H1 (cell line): ENCODE measurements around the gene NOL3. TPM values are rescaled to one million over a fixed set of nuclear protein-coding genes. Genes with fewer than 3 reads are reported as not detected.
A peak's percentile ranks its signal among the peaks of the same experiment; 100 is the strongest.

Source experiments
- CTCF ChIA-PET: fragments of 300-600 bp; sonication (Branson Sonifier 250); formaldehyde crosslinking; loops from one replicate; lab custom pipeline; 2021; ENCODE audit not compliant: partially characterized antibody; lab: Charles Lee
- POLR2A ChIA-PET: fragments of 300-600 bp; sonication (Branson Sonifier 250); formaldehyde crosslinking; loops from one replicate; lab custom pipeline; 2021; ENCODE audit warnings: inconsistent platforms; ENCODE audit not compliant: partially characterized antibody; lab: Charles Lee
- DNase-seq, 2 experiments: peaks; one replicate each; pipeline versions ENCODE4 v3.0.0 to v3.0.0-alpha.2; 2010 to 2022; ENCODE audit warnings: low spot score in 2 of 2, low read depth in 1 of 2, mixed read lengths in 1 of 2
- FAIRE-seq: peaks from 2 replicates; lab custom pipeline; 2011; peaks lifted over from hg19 to GRCh38; lab: Jason Lieb, UNC
- H2AFZ ChIP-seq: 2 replicates; pipeline ENCODE4 v1.8.1; 2012; ENCODE audit warnings: low read length, inconsistent platforms
- H2AK5ac ChIP-seq: 2 replicates; pipeline ENCODE4 v1.6.1; 2013; ENCODE audit warnings: low read depth, low read length
- H2BK120ac ChIP-seq: replicated peaks from 2 replicates; pipeline ENCODE3; 2013; ENCODE audit warnings: low read depth, low read length, inconsistent platforms
- H2BK12ac ChIP-seq: 2 replicates; pipeline ENCODE4 v1.6.1; 2013; ENCODE audit warnings: low read depth, low read length
- H2BK15ac ChIP-seq: 2 replicates; pipeline ENCODE4 v1.6.1; 2013; ENCODE audit warnings: low read length
- H2BK20ac ChIP-seq: 2 replicates; pipeline ENCODE4 v1.6.1; 2013; ENCODE audit warnings: low read length
- H2BK5ac ChIP-seq: 2 replicates; pipeline ENCODE4 v1.6.1; 2013; ENCODE audit warnings: low read depth, low read length
- H3K14ac ChIP-seq: 2 replicates; pipeline ENCODE4 v1.6.1; 2013; ENCODE audit warnings: inconsistent platforms; ENCODE audit not compliant: insufficient read length
- H3K18ac ChIP-seq: 2 replicates; pipeline ENCODE4 v1.6.1; 2013; ENCODE audit warnings: low read length; ENCODE audit errors: extremely low read depth
- H3K23ac ChIP-seq: 2 replicates; pipeline ENCODE4 v1.6.1; 2013; ENCODE audit warnings: inconsistent platforms; ENCODE audit not compliant: insufficient read length
- H3K23me2 ChIP-seq: 2 replicates; pipeline ENCODE4 v1.6.1; 2013; ENCODE audit warnings: low read depth, low read length
- H3K27ac ChIP-seq: 2 replicates; pipeline ENCODE4 v1.6.1; 2011; ENCODE audit warnings: low read depth, low read length, inconsistent platforms
- H3K27me3 ChIP-seq, 4 experiments: replicated peaks in 1 of 4; 1 replicate in 1 of 4; 2 replicates in 3 of 4; pipeline versions ENCODE4 v1.6.1 to v1.8.1; 2011 to 2013; ENCODE audit warnings: low read length in 3 of 4, mild to moderate bottlenecking in 3 of 4, inconsistent platforms in 2 of 4, mixed read lengths in 2 of 4, moderate library complexity in 1 of 4; ENCODE audit not compliant: control insufficient read depth in 3 of 4, insufficient read depth in 3 of 4; ENCODE audit errors: extremely low read depth in 1 of 4
- H3K36me3 ChIP-seq, 4 experiments: 2 replicates each; pipeline versions ENCODE4 v1.6.1 to v1.8.1; 2011 to 2013; ENCODE audit warnings: mild to moderate bottlenecking in 4 of 4, low read length in 3 of 4, moderate library complexity in 2 of 4, control low read depth in 1 of 4, inconsistent platforms in 1 of 4; ENCODE audit not compliant: insufficient read depth in 4 of 4, control insufficient read depth in 2 of 4
- H3K4ac ChIP-seq: replicated peaks from 2 replicates; pipeline ENCODE3; 2013; ENCODE audit warnings: low read length, low read depth, mixed read lengths, inconsistent platforms; ENCODE audit not compliant: insufficient read length
- H3K4me1 ChIP-seq, 4 experiments: replicated peaks in 1 of 4; 1 replicate in 1 of 4; 2 replicates in 3 of 4; pipeline versions ENCODE4 v1.6.1 to v1.8.1; 2011 to 2013; ENCODE audit warnings: low read length in 3 of 4, inconsistent platforms in 2 of 4, mixed read lengths in 1 of 4; ENCODE audit not compliant: insufficient read depth in 4 of 4, control insufficient read depth in 3 of 4
- H3K4me2 ChIP-seq, 2 experiments: 2 replicates each; pipeline versions ENCODE4 v1.6.1 to v1.8.1; 2011 to 2013; ENCODE audit warnings: low read depth in 2 of 2, low read length in 2 of 2, control low read depth in 1 of 2, inconsistent platforms in 1 of 2, mild to moderate bottlenecking in 1 of 2; ENCODE audit not compliant: insufficient read depth in 1 of 2
- H3K4me3 ChIP-seq, 4 experiments: fragments of 200-600, 300-600 bp in 1 of 4; sonication (generic), shearing (Covaris generic), sonication (Bioruptor Twin) in 1 of 4; 2 replicates each; pipeline versions ENCODE4 v1.5.1 to v1.8.1; 2011 to 2016; ENCODE audit warnings: low read length in 4 of 4, low read depth in 3 of 4, control low read depth in 2 of 4, inconsistent platforms in 2 of 4, mild to moderate bottlenecking in 2 of 4, mixed read lengths in 1 of 4, moderate library complexity in 1 of 4; ENCODE audit not compliant: insufficient read depth in 2 of 4; ENCODE audit errors: extremely low read depth in 1 of 4
- H3K56ac ChIP-seq: replicated peaks from 2 replicates; pipeline ENCODE3; 2013; ENCODE audit warnings: low read depth, mild to moderate bottlenecking, mixed read lengths, low read length, inconsistent platforms; ENCODE audit not compliant: insufficient read length
- H3K79me1 ChIP-seq: 2 replicates; pipeline ENCODE4 v1.6.1; 2013; ENCODE audit warnings: low read depth, low read length, control low read depth
- H3K79me2 ChIP-seq, 2 experiments: 2 replicates each; pipeline versions ENCODE4 v1.6.1 to v1.8.1; 2012 to 2013; ENCODE audit warnings: low read length in 2 of 2, mild to moderate bottlenecking in 2 of 2, inconsistent platforms in 1 of 2; ENCODE audit not compliant: insufficient read depth in 2 of 2, control insufficient read depth in 1 of 2
- H3K9ac ChIP-seq, 4 experiments: replicated peaks in 1 of 4; 1 replicate in 1 of 4; 2 replicates in 3 of 4; pipeline versions ENCODE4 v1.6.1 to v1.8.1; 2011 to 2013; ENCODE audit warnings: low read depth in 3 of 4, low read length in 3 of 4, control low read depth in 2 of 4, mild to moderate bottlenecking in 2 of 4, moderate library complexity in 2 of 4, inconsistent platforms in 1 of 4; ENCODE audit errors: extremely low read depth in 1 of 4
- H3K9me3 ChIP-seq, 2 experiments: 2 replicates each; pipeline versions ENCODE4 v1.6.1 to v1.8.1; 2012 to 2013; ENCODE audit warnings: mild to moderate bottlenecking in 2 of 2, moderate library complexity in 2 of 2, control low read depth in 1 of 2, inconsistent platforms in 1 of 2, low read depth in 1 of 2, low read length in 1 of 2, mixed read lengths in 1 of 2; ENCODE audit not compliant: insufficient read depth in 2 of 2
- H4K20me1 ChIP-seq, 2 experiments: replicated peaks in 1 of 2; 2 replicates each; pipeline versions ENCODE3 to v1.8.1; 2011 to 2013; ENCODE audit warnings: inconsistent platforms in 2 of 2, low read length in 2 of 2, mild to moderate bottlenecking in 1 of 2; ENCODE audit not compliant: insufficient read depth in 2 of 2, control insufficient read depth in 1 of 2
- H4K5ac ChIP-seq: 2 replicates; pipeline ENCODE4 v1.6.1; 2013; ENCODE audit warnings: low read length, low read depth, mixed read lengths, inconsistent platforms; ENCODE audit not compliant: insufficient read length
- H4K8ac ChIP-seq: 2 replicates; pipeline ENCODE4 v1.8.0; 2013; ENCODE audit warnings: mild to moderate bottlenecking, moderate library complexity, low read length, inconsistent platforms; ENCODE audit not compliant: insufficient read depth; ENCODE audit errors: extremely low read depth
- H4K91ac ChIP-seq: replicated peaks from 2 replicates; pipeline ENCODE3; 2013; ENCODE audit warnings: low read length, mixed read lengths, inconsistent platforms; ENCODE audit not compliant: insufficient read length
- ASH2L ChIP-seq: fragments of 200-600, 300-600 bp; sonication (generic); IDR thresholded peaks from one replicate; pipeline ENCODE4 v1.7.1; 2017; ENCODE audit warnings: low read length
- CTBP2 ChIP-seq: IDR thresholded peaks from 2 replicates; pipeline ENCODE4 v1.7.0; 2011; ENCODE audit warnings: borderline replicate concordance, mild to moderate bottlenecking, moderate library complexity, mixed read lengths, low read length; ENCODE audit not compliant: insufficient read depth, insufficient read length
- FOSL1 ChIP-seq: IDR thresholded peaks from 2 replicates; pipeline ENCODE4 v1.6.1; 2011; ENCODE audit warnings: mild to moderate bottlenecking, low read depth, low read length, moderate library complexity; ENCODE audit not compliant: insufficient read depth
- SIRT6 ChIP-seq: IDR thresholded peaks from one replicate; pipeline ENCODE4 v1.7.1; 2012; ENCODE audit warnings: low read length, inconsistent platforms
- YY1 ChIP-seq: IDR thresholded peaks from 2 replicates; pipeline ENCODE4 v1.6.1; 2011; ENCODE audit warnings: low read depth, mild to moderate bottlenecking, low read length
- WGBS, 2 experiments: shearing (Covaris generic) in 1 of 2; methylation state at CpG; one replicate each; pipeline versions ENCODE4 v1.1.6 to v1.1.7; 2013 to 2015; ENCODE audit warnings: low lambda C conversion rate in 2 of 2, mixed read lengths in 2 of 2, inconsistent platforms in 1 of 2, low coverage in 1 of 2, missing lambda C conversion rate in 1 of 2; ENCODE audit not compliant: insufficient replicate concordance in 2 of 2, insufficient coverage in 1 of 2, insufficient read length in 1 of 2; ENCODE audit errors: extremely low coverage in 1 of 2, missing lambda C conversion rate in 1 of 2; 5-methylcytosine and 5-hydroxymethylcytosine counted together
- polyA plus RNA-seq, 7 experiments: library from polyadenylated mRNA; depleted of rRNA in 3 of 7; stranded (reverse) in 5 of 7; unstranded in 2 of 7; fragments of >200 nt in 5 of 7; fragments of 200-250 nt in 2 of 7; gene quantifications; 1 replicate in 5 of 7; 2 replicates in 1 of 7; 4 replicates in 1 of 7; pipeline versions ENCODE4 v1.2.1 to v1.2.3, GENCODE V29; 2011 to 2013; ENCODE audit warnings: missing spikeins in 2 of 7, mixed read lengths in 2 of 7
- total RNA-seq: library from RNA; stranded (reverse); fragmentation: NEBNext Ultra II Directional; extraction: Animal tissue kit (Norgen Biotek cat#: 25700); gene quantifications from 2 replicates; pipeline ENCODE4 v1.2.1, GENCODE V29; 2021

NOL3 gene
- total and polyA plus RNA-seq, 2 of the 8 experiments (the other 6 are each of a cell fraction or from before 2014, with no cell fraction given), result 2.2 to 4.6 TPM

DNA sequence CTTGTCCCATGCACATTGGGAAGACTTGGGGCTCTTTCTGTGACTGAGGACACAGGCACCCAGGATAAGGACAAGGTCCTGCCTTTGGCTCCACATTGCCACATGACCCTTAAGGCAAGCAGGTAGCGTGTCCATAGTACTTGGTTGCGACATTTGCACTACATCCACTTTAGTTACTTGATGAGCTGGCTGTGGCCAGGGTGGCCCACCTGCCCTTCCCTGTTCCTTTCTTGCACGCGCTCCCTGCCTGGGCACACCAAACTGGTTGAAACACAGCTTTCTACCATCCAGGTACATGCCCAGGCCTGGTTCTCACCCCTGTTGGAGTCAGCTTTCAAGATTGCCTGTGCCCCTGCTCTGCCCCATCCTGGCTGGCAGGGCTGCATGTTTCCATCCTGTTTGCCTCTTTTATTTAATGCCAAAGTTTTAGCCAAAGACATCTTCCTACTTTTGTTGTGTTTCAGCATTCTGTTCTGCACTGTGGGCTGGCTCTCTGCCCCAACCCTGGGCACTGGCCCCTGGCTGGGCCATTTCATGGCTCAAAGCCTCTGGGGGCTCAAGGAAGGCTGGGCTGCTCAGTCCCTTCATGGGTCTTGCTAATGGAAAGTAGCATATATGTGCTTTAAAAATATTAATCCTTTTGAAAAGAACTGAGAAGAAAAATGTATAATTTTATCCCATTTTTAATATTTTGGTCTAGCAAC is 22.7 kb upstream of the NOL3 start:
- DNase-seq (no peak), FAIRE-seq (no peak)
- no peaks in the 10 kb centered on the region; a peak in 1 of 4 replicates for H3K9me3 ChIP-seq
- H3K36me3 ChIP-seq, result peaks cover 11 to 35% (median 21%) of the 10 kb centered on the region in 4 experiments; a peak in 6 of 8 replicates
- H2BK12ac ChIP-seq, result no peak overlapping the region
- peaks cover 3 to 19% of the 10 kb centered on the region in 2 experiments for H4K20me1 ChIP-seq
- ChIA-PET POLR2A (no interaction called here), CTCF (interaction anchor here (1.0 to 3.1 kb wide), 2 partner anchors 9 to 130 kb away, joined by 6 to 12 read pairs; no protein-coding TSS in a partner anchor)
- H2AK5ac ChIP-seq, result no peak overlapping the region
- H4K8ac ChIP-seq, result peak overlapping the region; percentile 40; the same call in 1 of the 2 replicates
- no peak overlapping the region for H3K18ac ChIP-seq
- H2BK20ac ChIP-seq, result no peak overlapping the region
- H3K27me3 ChIP-seq, result peaks cover 5 to 23% (median 15%) of the 10 kb centered on the region in 4 experiments
- H4K5ac ChIP-seq, result no peak overlapping the region
- no peak overlapping the region for H2BK5ac ChIP-seq
- no peaks in the 10 kb centered on the region for H3K79me2 ChIP-seq
- no peak overlapping the region for H3K23ac ChIP-seq
- no peak overlapping the region for H2BK120ac ChIP-seq
- WGBS, 2 experiments, result 92% methylated on average over 4 of the region's 4 CpGs; no CpG with 5 or more reads in 1 of the 2 experiments
- no peak for TF ChIP-seq FOSL1
- TF ChIP-seq SIRT6, result no peak
- TF ChIP-seq YY1, result no peak
- TF ChIP-seq CTBP2, result no peak
- no peak for TF ChIP-seq ASH2L
- peaks cover 13% of the 10 kb centered on the region; the same call in 1 of the 2 replicates for H3K23me2 ChIP-seq
- no peak overlapping the region for H3K4ac ChIP-seq
- no peak overlapping the region for H3K14ac ChIP-seq
- no peak overlapping the region for H3K56ac ChIP-seq
- no peak overlapping the region for H3K9ac ChIP-seq
- H3K4me3 ChIP-seq, result no peak overlapping the region
- no peak overlapping the region for H3K27ac ChIP-seq
- H3K4me1 ChIP-seq, result peaks cover 0 to 11% (median 8%) of the 10 kb centered on the region in 4 experiments; a peak in 5 of 7 replicates
- H3K4me2 ChIP-seq, result no peak overlapping the region
- H4K91ac ChIP-seq, result no peak overlapping the region
- no peak overlapping the region for H2AFZ ChIP-seq
- no peak overlapping the region for H2BK15ac ChIP-seq
- H3K79me1 ChIP-seq, result no peaks in the 10 kb centered on the region
